ENCODE results near the gene EMC6. TPM values are rescaled to one million over a fixed set of nuclear protein-coding genes. Genes with fewer than 3 reads are reported as not detected.
"Not testable (repeated sequence)": the region's sequence is repeated elsewhere in the genome, so short reads cannot be mapped to it uniquely, and the experiment has no call there.

The EMC6 gene
- total and polyA plus RNA-seq, 8 donors: 12.1 to 34.6 (median 16.4) TPM

- no peak for FAIRE-seq
- Histone ChIP-seq H3K36me3 (no peaks in the 10 kb centered on the region), H3K27ac (no peak overlapping the region), H3K4me1 (no peaks in the 10 kb centered on the region), H3K4me3 (no peak overlapping the region), H3K9me3 (no peaks in the 10 kb centered on the region), H3K27me3 (no peaks in the 10 kb centered on the region)
- DNase-seq: no peak
- ATAC-seq: no peak
- TF ChIP-seq CTCF (IDR thresholded peaks at IDR 0.05): no peak
- intact Hi-C loops (cut with DNase I): no loop called here
- WGBS, 2 donors: 73 to 78% methylated on average over 4 of the region's 4 CpGs
These were observed 29.5 kb downstream of the EMC6 start for GRCh38 chr17:3698139-3698538.

GRCh38 chr17:3699951-3700350 is 31.3 kb downstream of the EMC6 start:
- DNase-seq: no peak
- TF ChIP-seq CTCF (IDR thresholded peaks at IDR 0.05): no peak
- Histone ChIP-seq H3K4me3 (no peak overlapping the region), H3K4me1 (no peaks in the 10 kb centered on the region), H3K9me3 (no peaks in the 10 kb centered on the region), H3K27me3 (no peaks in the 10 kb centered on the region), H3K27ac (no peak overlapping the region), H3K36me3 (no peaks in the 10 kb centered on the region)
- intact Hi-C loops (cut with DNase I): no loop called here
- ATAC-seq: no peak
- 80 to 88% methylated on average over 4 of the region's 4 CpGs for WGBS, 2 donors
- no peak for FAIRE-seq

- 80 to 82% methylated on average over 7 of the region's 7 CpGs for WGBS, 2 donors
- FAIRE-seq; H3K4me3 ChIP-seq; H3K4me1 ChIP-seq; H3K27me3 ChIP-seq; intact Hi-C loops (cut with DNase I); DNase-seq; H3K9me3 ChIP-seq; ATAC-seq; H3K27ac ChIP-seq; H3K36me3 ChIP-seq: not testable (repeated sequence)
These were observed 33.5 kb downstream of the EMC6 start for GRCh38 chr17:3702041-3702539.

- no peaks in the 10 kb centered on the region for H3K27me3 ChIP-seq
- no peak overlapping the region for H3K4me3 ChIP-seq
- intact Hi-C loops (cut with DNase I): no loop called here
- no peak for FAIRE-seq
- WGBS, 2 donors: 60 to 67% methylated on average over 20 of the region's 20 CpGs
- H3K27ac ChIP-seq: no peak overlapping the region
- H3K4me1 ChIP-seq: no peaks in the 10 kb centered on the region
- TF ChIP-seq CTCF (IDR thresholded peaks at IDR 0.05): no peak
- DNase-seq: no peak
- no peak for ATAC-seq
- no peaks in the 10 kb centered on the region for H3K9me3 ChIP-seq
- H3K36me3 ChIP-seq: no peaks in the 10 kb centered on the region
These were observed 36.5 kb downstream of the EMC6 start for GRCh38 chr17:3704931-3705717.

- ATAC-seq; H3K9me3 ChIP-seq; H3K27ac ChIP-seq; H3K4me3 ChIP-seq; DNase-seq; intact Hi-C loops (cut with DNase I); H3K36me3 ChIP-seq; FAIRE-seq; H3K27me3 ChIP-seq; H3K4me1 ChIP-seq: not testable (repeated sequence)
- WGBS, 2 donors: 100% methylated on average over 1 of the region's 1 CpG
These were observed 37.0 kb downstream of the EMC6 start for GRCh38 chr17:3705718-3705984.

GRCh38 chr17:3708366-3708765 is 39.8 kb downstream of the EMC6 start:
- H3K4me1 ChIP-seq: no peaks in the 10 kb centered on the region
- 57 to 59% methylated on average over 3 of the region's 3 CpGs for WGBS, 2 donors
- no peak overlapping the region for H3K27ac ChIP-seq
- no peaks in the 10 kb centered on the region for H3K27me3 ChIP-seq
- no peak for TF ChIP-seq CTCF (IDR thresholded peaks at IDR 0.05)
- FAIRE-seq (no peak), DNase-seq (no peak), ATAC-seq (no peak)
- H3K36me3 ChIP-seq: no peaks in the 10 kb centered on the region
- H3K9me3 ChIP-seq: no peaks in the 10 kb centered on the region
- H3K4me3 ChIP-seq: no peak overlapping the region
- intact Hi-C loops (cut with DNase I): no loop called here
